Measurements from ENCODE around the gene C2CD2L.

- TF ChIP-seq MAX (IDR thresholded peaks at IDR 0.05; ENCODE audit: insufficient read depth, insufficient read length) (no peak), POLR2A (IDR thresholded peaks at IDR 0.05; ENCODE audit: low read depth, low read length) (no peak), POLR2AphosphoS5 (IDR thresholded peaks at IDR 0.05; ENCODE audit: insufficient read depth, low read depth, low read length) (no peak)
- TF ChIP-seq, protein P1, sequence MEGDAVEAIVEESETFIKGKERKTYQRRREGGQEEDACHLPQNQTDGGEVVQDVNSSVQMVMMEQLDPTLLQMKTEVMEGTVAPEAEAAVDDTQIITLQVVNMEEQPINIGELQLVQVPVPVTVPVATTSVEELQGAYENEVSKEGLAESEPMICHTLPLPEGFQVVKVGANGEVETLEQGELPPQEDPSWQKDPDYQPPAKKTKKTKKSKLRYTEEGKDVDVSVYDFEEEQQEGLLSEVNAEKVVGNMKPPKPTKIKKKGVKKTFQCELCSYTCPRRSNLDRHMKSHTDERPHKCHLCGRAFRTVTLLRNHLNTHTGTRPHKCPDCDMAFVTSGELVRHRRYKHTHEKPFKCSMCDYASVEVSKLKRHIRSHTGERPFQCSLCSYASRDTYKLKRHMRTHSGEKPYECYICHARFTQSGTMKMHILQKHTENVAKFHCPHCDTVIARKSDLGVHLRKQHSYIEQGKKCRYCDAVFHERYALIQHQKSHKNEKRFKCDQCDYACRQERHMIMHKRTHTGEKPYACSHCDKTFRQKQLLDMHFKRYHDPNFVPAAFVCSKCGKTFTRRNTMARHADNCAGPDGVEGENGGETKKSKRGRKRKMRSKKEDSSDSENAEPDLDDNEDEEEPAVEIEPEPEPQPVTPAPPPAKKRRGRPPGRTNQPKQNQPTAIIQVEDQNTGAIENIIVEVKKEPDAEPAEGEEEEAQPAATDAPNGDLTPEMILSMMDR (IDR thresholded peaks at IDR 0.05; ENCODE audit: extremely low read depth in 1 of 2, insufficient read depth in 1 of 2, low read depth in 1 of 2, low read length in 2 of 2) = no peak
Observed at GRCh38 chr11:119110439-119110838, 3.3 kb downstream of the C2CD2L start.
